Measurements from ENCODE around the gene PDS5B. TPM values are rescaled to one million over a fixed set of nuclear protein-coding genes. Genes with fewer than 3 reads are reported as not detected.

The PDS5B gene
- total and polyA plus RNA-seq, 9 of the 15 experiments (the other 6 are each of a cell fraction or from before 2014, with no cell fraction given), result 6.2 to 23.7 (median 13.1) TPM

DNA sequence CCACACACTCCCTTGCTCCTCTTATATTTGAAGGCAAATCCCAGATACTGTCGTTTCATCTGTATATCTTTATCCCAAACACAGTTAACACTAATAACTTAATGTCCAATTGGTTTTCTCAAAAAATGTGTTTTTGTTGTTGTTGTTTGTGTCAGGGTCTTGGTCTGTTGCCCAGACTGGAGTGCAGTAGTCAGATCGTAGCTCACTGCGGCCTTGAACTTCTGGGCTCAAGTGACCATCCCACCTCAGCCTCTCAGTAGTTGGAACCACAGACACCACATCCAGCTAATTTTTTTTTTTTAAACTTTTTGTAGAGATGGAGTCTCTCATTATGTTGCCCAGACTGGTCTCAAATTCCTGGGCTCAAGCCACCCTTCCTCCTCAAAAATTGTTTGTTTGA lies 137.7 kb downstream of the PDS5B start:
- Histone ChIP-seq H3K9ac (ENCODE audit: insufficient read depth in 1 of 2, low read depth in 2 of 2, low read length in 2 of 2) (no peak overlapping the region), H3K4me3 (no peak overlapping the region), H3K4me2 (ENCODE audit: insufficient read depth, low read length) (no peak overlapping the region), H3K9me3 (replicated peaks; ENCODE audit: control insufficient read depth, insufficient read depth, low read depth, low read length) (no peaks in the 10 kb centered on the region), H3K27me3 (ENCODE audit: control insufficient read depth in 2 of 2, insufficient read depth in 2 of 2, low read length in 2 of 2) (no peaks in the 10 kb centered on the region), H3K9me1 (ENCODE audit: control insufficient read depth, insufficient read depth, low read length) (no peaks in the 10 kb centered on the region), H3K27ac (ENCODE audit: extremely low read depth, low read depth, low read length) (no peak overlapping the region), H3K4me1 (replicated peaks in 1 of 2; ENCODE audit: control insufficient read depth in 2 of 2, insufficient read depth in 2 of 2, low read length in 2 of 2) (no peaks in the 10 kb centered on the region), H3K36me3 (ENCODE audit: control insufficient read depth, insufficient read depth, low read length) (no peaks in the 10 kb centered on the region; the same call in 2 of the 3 replicates), H2AFZ (ENCODE audit: low read depth, low read length) (no peak overlapping the region), H4K20me1 (replicated peaks; ENCODE audit: control insufficient read depth, insufficient read depth, low read length) (no peaks in the 10 kb centered on the region), H3K79me2 (ENCODE audit: control insufficient read depth, insufficient read depth, low read length) (no peaks in the 10 kb centered on the region)
- CTCF ChIA-PET (ENCODE audit: low intra/inter-chr PET ratio), result no interaction called here
- no peak for FAIRE-seq
- intact Hi-C loops (cut with micrococcal nuclease), result no loop called here
- 55% methylated on average over 2 of the region's 3 CpGs for WGBS (ENCODE audit: insufficient coverage, low coverage, missing lambda C conversion rate)
- POLR2A ChIA-PET, result interaction anchor here (1.4 kb wide), 1 partner anchor 12 kb away, joined by 5 read pairs; no protein-coding TSS in a partner anchor
- TF ChIP-seq, protein P1, sequence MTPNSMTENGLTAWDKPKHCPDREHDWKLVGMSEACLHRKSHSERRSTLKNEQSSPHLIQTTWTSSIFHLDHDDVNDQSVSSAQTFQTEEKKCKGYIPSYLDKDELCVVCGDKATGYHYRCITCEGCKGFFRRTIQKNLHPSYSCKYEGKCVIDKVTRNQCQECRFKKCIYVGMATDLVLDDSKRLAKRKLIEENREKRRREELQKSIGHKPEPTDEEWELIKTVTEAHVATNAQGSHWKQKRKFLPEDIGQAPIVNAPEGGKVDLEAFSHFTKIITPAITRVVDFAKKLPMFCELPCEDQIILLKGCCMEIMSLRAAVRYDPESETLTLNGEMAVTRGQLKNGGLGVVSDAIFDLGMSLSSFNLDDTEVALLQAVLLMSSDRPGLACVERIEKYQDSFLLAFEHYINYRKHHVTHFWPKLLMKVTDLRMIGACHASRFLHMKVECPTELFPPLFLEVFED (CRISPR knock-in tag; conservative IDR thresholded peaks at IDR 0.05), result no peak
- TF ChIP-seq ZFP30 (CRISPR knock-in tag; IDR thresholded peaks at IDR 0.05; ENCODE audit: borderline replicate concordance), result no peak
- no peak for TF ChIP-seq CBFA2T2 (conservative IDR thresholded peaks at IDR 0.05)
- no peak for TF ChIP-seq MGA (IDR thresholded peaks at IDR 0.05)
- no peak for ATAC-seq
- BruUV-seq (replicated peaks), result no TSS peak
- in situ Hi-C loops (cut with MboI), result no loop called here
- DNase-seq (ENCODE audit: extremely low read depth in 1 of 4, low spot score in 3 of 4), result no peak
